HCT116 (cell line): Measurements from ENCODE around the gene COL5A1. TPM values are rescaled to one million over a fixed set of nuclear protein-coding genes. Genes with fewer than 3 reads are reported as not detected.

Experiments used
- ATAC-seq: fragments of 200-7000 bp; cut with Tn5 transposase; 2 replicates; pipeline ENCODE4 v1.9.1; 2020; ENCODE audit warnings: mild to moderate bottlenecking, moderate library complexity
- BruUV-seq: library from RNA; stranded (reverse); fragments of 400-500 nt; replicated peaks from 2 replicates; lab custom pipeline; 2021; lab: Mats Ljungman, UMichigan
- CTCF ChIA-PET: fragments of 300-600 bp; sonication (Branson Sonifier 250); formaldehyde crosslinking; loops from one replicate; lab custom pipeline; 2021; ENCODE audit warnings: antibody characterized with exemption; lab: Charles Lee
- POLR2A ChIA-PET: fragments of 300-600, 350-600 bp; sonication (Branson Sonifier 250); formaldehyde crosslinking; loops from one replicate; lab custom pipeline; 2021; ENCODE audit warnings: antibody characterized with exemption; lab: Charles Lee
- RAD21 ChIA-PET, 2 experiments: fragments of 300-600 bp; sonication (Branson Sonifier 250); formaldehyde crosslinking; loops; one replicate each; lab custom pipeline; 2023; ENCODE audit warnings: low total read pairs in 2 of 2; ENCODE audit not compliant: uncharacterized antibody in 2 of 2, unreplicated experiment in 2 of 2, low non-redundant PET in 1 of 2; lab: Charles Lee
- DNase-seq: peaks from one replicate; pipeline ENCODE4 v3.0.0-alpha.2; 2010; ENCODE audit warnings: low read depth, low spot score
- H2AFZ ChIP-seq: fragments of 200-600 bp; shearing (Covaris generic), sonication (generic); 2 replicates; pipeline ENCODE4 v1.6.1; 2017; ENCODE audit warnings: low read depth, mixed run types, mixed read lengths, antibody characterized with exemption, low read length; ENCODE audit not compliant: poor library complexity, severe bottlenecking
- H3K27ac ChIP-seq: 2 replicates; pipeline ENCODE4 v1.5.1; 2012; ENCODE audit warnings: low read depth, low read length
- H3K27me3 ChIP-seq: fragments of 200-600 bp; sonication (generic); 2 replicates; pipeline ENCODE4 v1.6.1; 2016; ENCODE audit warnings: mixed run types, low read length, mixed read lengths; ENCODE audit not compliant: insufficient read depth
- H3K36me3 ChIP-seq, 2 experiments: fragments of 200-500 bp in 1 of 2; fragments of 200-600 bp in 1 of 2; sonication (Bioruptor generic) in 1 of 2; sonication (generic) in 1 of 2; 2 replicates each; pipeline versions ENCODE4 v1.5.1 to v1.6.1; 2014 to 2016; ENCODE audit warnings: low read length in 2 of 2, inconsistent platforms in 1 of 2, mixed read lengths in 1 of 2, mixed run types in 1 of 2; ENCODE audit not compliant: insufficient read depth in 2 of 2, control insufficient read depth in 1 of 2
- H3K4me1 ChIP-seq, 2 experiments: fragments of 200-600 bp in 1 of 2; sonication (generic) in 1 of 2; 2 replicates each; pipeline versions ENCODE4 v1.5.1 to v1.6.1; 2012 to 2017; ENCODE audit warnings: low read length in 2 of 2, inconsistent platforms in 1 of 2, mild to moderate bottlenecking in 1 of 2, mixed read lengths in 1 of 2, mixed run types in 1 of 2, moderate library complexity in 1 of 2; ENCODE audit not compliant: insufficient read depth in 2 of 2, control insufficient read depth in 1 of 2
- H3K4me2 ChIP-seq: fragments of 200-600 bp; sonication (generic); 2 replicates; pipeline ENCODE4 v1.6.1; 2017; ENCODE audit warnings: mixed run types, low read length, mixed read lengths
- H3K4me3 ChIP-seq, 2 experiments: fragments of 200-600 bp in 1 of 2; sonication (generic) in 1 of 2; replicated peaks in 1 of 2; 2 replicates each; pipeline ENCODE4 v1.5.1; 2011 to 2016; ENCODE audit warnings: low read length in 2 of 2, control low read depth in 1 of 2, low read depth in 1 of 2, mild to moderate bottlenecking in 1 of 2, mixed read lengths in 1 of 2, mixed run types in 1 of 2
- H3K79me2 ChIP-seq: fragments of 200-600 bp; sonication (generic); 2 replicates; pipeline ENCODE4 v1.6.1; 2017; ENCODE audit warnings: mild to moderate bottlenecking, mixed run types, low read length, moderate library complexity, mixed read lengths; ENCODE audit not compliant: insufficient read depth
- H3K9ac ChIP-seq: fragments of 200-600 bp; sonication (generic); 2 replicates; pipeline ENCODE4 v1.6.1; 2016; ENCODE audit warnings: low read length, mixed read lengths
- H3K9me2 ChIP-seq: fragments of 200-600 bp; sonication (generic), shearing (Covaris generic); 2 replicates; pipeline ENCODE4 v1.6.1; 2017; ENCODE audit warnings: mixed run types, mild to moderate bottlenecking, moderate library complexity; ENCODE audit not compliant: insufficient read depth
- H3K9me3 ChIP-seq, 2 experiments: fragments of 200-500 bp in 1 of 2; fragments of 200-600 bp in 1 of 2; sonication (Bioruptor generic) in 1 of 2; sonication (generic) in 1 of 2; 2 replicates each; pipeline ENCODE4 v1.6.1; 2014 to 2017; ENCODE audit warnings: low read length in 2 of 2, mixed read lengths in 2 of 2, inconsistent platforms in 1 of 2, low read depth in 1 of 2, mild to moderate bottlenecking in 1 of 2, mixed run types in 1 of 2, moderate library complexity in 1 of 2; ENCODE audit not compliant: control insufficient read depth in 1 of 2, insufficient read depth in 1 of 2
- H4K20me1 ChIP-seq: fragments of 200-600 bp; sonication (generic), shearing (Covaris generic); 2 replicates; pipeline ENCODE4 v1.6.1; 2017; ENCODE audit warnings: mixed run types, mild to moderate bottlenecking, moderate library complexity; ENCODE audit not compliant: insufficient read depth
- EZH2phosphoT487 ChIP-seq: fragments of 200-600 bp; IDR thresholded peaks from 2 replicates; pipeline ENCODE4 v1.6.1; 2018; ENCODE audit warnings: antibody characterized with exemption, borderline replicate concordance
- JUND ChIP-seq: IDR thresholded peaks from 2 replicates; pipeline ENCODE4 v1.6.1; 2012
- POLR2AphosphoS5 ChIP-seq: IDR thresholded peaks from 2 replicates; pipeline ENCODE4 v1.6.1; 2011; ENCODE audit warnings: mild to moderate bottlenecking, low read depth, low read length, moderate library complexity
- SIN3A ChIP-seq: IDR thresholded peaks from 2 replicates; pipeline ENCODE4 v1.6.1; 2012; ENCODE audit warnings: low read depth
- SRF ChIP-seq: IDR thresholded peaks from 2 replicates; pipeline ENCODE4 v1.6.1; 2012; ENCODE audit warnings: low read depth
- TCF7L2 ChIP-seq: IDR thresholded peaks from 2 replicates; pipeline ENCODE4 v1.7.0; 2011; ENCODE audit warnings: borderline replicate concordance, inconsistent platforms; ENCODE audit not compliant: insufficient read depth, insufficient read length; ENCODE audit errors: extremely low read depth
- intact Hi-C: fragments of 100-400 bp; cut with micrococcal nuclease; formaldehyde crosslinking; loops from 2 replicates; pipeline ENCODE4 v1.10.0; 2022
- total RNA-seq: library from RNA; stranded (reverse); gene quantifications from one replicate; pipeline ENCODE4 v1.2.1, GENCODE V29; 2021; ENCODE audit not compliant: unreplicated experiment
- TF ChIP-seq, protein P1 (sequence below): IDR thresholded peaks from 2 replicates; pipeline ENCODE4 v1.6.1; 2011; ENCODE audit warnings: mild to moderate bottlenecking, low read length, moderate library complexity; ENCODE audit not compliant: insufficient replicate concordance; ENCODE audit errors: extremely low read depth
- TF ChIP-seq, protein P2 (sequence below), 3 experiments: fragments of 200-600 bp in 1 of 3; sonication (generic) in 1 of 3; IDR thresholded peaks in 2 of 3; conservative IDR thresholded peaks in 1 of 3; 2 replicates each; pipeline ENCODE4 v1.5.1; 2012 to 2017; ENCODE audit warnings: low read depth in 2 of 3, low read length in 2 of 3, antibody characterized with exemption in 1 of 3, borderline replicate concordance in 1 of 3, control low read depth in 1 of 3, mild to moderate bottlenecking in 1 of 3, mixed read lengths in 1 of 3, mixed run types in 1 of 3, moderate library complexity in 1 of 3; ENCODE audit not compliant: insufficient read depth in 1 of 3

COL5A1 gene
- total RNA-seq, 1 experiment from 2014 or later, result 0.30 TPM

DNA sequence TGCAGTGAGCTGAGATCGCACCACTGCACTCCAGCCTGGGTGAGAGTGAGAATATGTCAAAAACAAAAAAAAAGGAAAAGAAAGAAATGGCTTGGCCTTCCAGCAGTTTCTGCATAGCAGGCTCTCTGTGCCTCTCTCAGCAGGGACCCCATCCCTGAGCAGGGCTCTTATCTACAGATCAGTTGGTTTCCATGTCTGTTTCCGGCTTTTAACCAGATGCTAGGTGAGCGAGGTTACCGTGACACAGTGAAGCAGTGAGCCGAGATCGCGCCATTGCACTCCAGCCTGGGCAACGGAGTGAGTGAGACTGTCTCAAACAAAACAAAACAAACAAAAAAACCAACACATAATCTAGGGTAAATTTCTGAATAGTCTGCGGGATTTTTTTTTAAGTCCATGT lies 51.4 kb downstream of the COL5A1 start:
- no peak for TF ChIP-seq SRF
- no peak for TF ChIP-seq POLR2AphosphoS5
- no peak for TF ChIP-seq EZH2phosphoT487
- TF ChIP-seq SIN3A, result no peak
- TF ChIP-seq JUND, result no peak
- no peak for TF ChIP-seq TCF7L2
- TF ChIP-seq, protein P1, sequence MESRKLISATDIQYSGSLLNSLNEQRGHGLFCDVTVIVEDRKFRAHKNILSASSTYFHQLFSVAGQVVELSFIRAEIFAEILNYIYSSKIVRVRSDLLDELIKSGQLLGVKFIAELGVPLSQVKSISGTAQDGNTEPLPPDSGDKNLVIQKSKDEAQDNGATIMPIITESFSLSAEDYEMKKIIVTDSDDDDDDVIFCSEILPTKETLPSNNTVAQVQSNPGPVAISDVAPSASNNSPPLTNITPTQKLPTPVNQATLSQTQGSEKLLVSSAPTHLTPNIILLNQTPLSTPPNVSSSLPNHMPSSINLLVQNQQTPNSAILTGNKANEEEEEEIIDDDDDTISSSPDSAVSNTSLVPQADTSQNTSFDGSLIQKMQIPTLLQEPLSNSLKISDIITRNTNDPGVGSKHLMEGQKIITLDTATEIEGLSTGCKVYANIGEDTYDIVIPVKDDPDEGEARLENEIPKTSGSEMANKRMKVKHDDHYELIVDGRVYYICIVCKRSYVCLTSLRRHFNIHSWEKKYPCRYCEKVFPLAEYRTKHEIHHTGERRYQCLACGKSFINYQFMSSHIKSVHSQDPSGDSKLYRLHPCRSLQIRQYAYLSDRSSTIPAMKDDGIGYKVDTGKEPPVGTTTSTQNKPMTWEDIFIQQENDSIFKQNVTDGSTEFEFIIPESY, result no peak
- TF ChIP-seq, protein P2, sequence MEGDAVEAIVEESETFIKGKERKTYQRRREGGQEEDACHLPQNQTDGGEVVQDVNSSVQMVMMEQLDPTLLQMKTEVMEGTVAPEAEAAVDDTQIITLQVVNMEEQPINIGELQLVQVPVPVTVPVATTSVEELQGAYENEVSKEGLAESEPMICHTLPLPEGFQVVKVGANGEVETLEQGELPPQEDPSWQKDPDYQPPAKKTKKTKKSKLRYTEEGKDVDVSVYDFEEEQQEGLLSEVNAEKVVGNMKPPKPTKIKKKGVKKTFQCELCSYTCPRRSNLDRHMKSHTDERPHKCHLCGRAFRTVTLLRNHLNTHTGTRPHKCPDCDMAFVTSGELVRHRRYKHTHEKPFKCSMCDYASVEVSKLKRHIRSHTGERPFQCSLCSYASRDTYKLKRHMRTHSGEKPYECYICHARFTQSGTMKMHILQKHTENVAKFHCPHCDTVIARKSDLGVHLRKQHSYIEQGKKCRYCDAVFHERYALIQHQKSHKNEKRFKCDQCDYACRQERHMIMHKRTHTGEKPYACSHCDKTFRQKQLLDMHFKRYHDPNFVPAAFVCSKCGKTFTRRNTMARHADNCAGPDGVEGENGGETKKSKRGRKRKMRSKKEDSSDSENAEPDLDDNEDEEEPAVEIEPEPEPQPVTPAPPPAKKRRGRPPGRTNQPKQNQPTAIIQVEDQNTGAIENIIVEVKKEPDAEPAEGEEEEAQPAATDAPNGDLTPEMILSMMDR (IDR thresholded peaks at IDR 0.05 in 2 of 3, conservative IDR thresholded peaks at IDR 0.05 in 1 of 3; ENCODE audit: borderline replicate concordance in 1 of 3, insufficient read depth in 1 of 3, low read depth in 2 of 3, low read length in 2 of 3), result no peak
- Histone ChIP-seq H3K27ac (no peak overlapping the region), H3K79me2 (no peaks in the 10 kb centered on the region), H4K20me1 (no peaks in the 10 kb centered on the region), H3K9ac (no peak overlapping the region), H3K36me3 (no peaks in the 10 kb centered on the region), H3K4me2 (no peak overlapping the region), H3K9me3 (no peaks in the 10 kb centered on the region), H2AFZ (no peak overlapping the region), H3K27me3 (no peaks in the 10 kb centered on the region), H3K9me2 (no peaks in the 10 kb centered on the region), H3K4me1 (no peaks in the 10 kb centered on the region; a peak in 1 of 4 replicates), H3K4me3 (no peak overlapping the region)
- CTCF ChIA-PET, result no interaction called here
- POLR2A ChIA-PET, result no interaction called here
- no TSS peak for BruUV-seq
- no peak for DNase-seq
- ATAC-seq, result no peak
- intact Hi-C loops, result loop anchor here (10.0 kb wide), 1 partner anchor 292 kb away; no protein-coding TSS in a partner anchor
- RAD21 ChIA-PET, result no interaction called here
